GM21423 (cell line): ENCODE data around the gene GEN1.
A peak's percentile ranks its signal among the peaks of the same experiment; 100 is the strongest.

ENCODE experiments used
- ATAC-seq: cut with Tn5 transposase; IDR thresholded peaks from one replicate; pipeline ENCODE4 v1.9.1; 2021; ENCODE audit warnings: mild to moderate bottlenecking, moderate library complexity; ENCODE audit not compliant: unreplicated experiment

GEN1 gene

GRCh38 chr2:17793803-17794354 lies 39.9 kb downstream of the GEN1 start:
- no peak for ATAC-seq

- ATAC-seq: no peak
These were observed 41.4 kb downstream of the GEN1 start for GRCh38 chr2:17795309-17795708.

DNA sequence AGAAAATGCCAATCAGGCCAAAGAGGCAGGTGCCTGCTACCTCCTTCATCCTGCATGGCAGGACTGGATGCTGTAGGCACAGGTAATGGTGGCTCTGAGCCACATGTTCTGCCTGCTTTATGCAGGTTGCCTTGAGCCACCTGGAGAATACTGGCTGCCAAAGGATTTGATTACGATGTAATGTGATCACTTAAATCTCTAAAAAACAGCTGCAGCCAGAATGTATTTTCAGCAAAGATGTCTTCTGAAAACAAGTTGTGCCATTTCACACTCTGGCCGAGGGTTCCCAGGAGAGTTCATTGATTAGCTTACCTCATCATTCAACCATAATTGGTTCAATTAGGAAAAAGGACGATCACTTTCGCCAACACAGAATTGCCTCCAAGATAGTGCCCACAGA lies 44.4 kb downstream of the GEN1 start:
- ATAC-seq: no peak

DNA sequence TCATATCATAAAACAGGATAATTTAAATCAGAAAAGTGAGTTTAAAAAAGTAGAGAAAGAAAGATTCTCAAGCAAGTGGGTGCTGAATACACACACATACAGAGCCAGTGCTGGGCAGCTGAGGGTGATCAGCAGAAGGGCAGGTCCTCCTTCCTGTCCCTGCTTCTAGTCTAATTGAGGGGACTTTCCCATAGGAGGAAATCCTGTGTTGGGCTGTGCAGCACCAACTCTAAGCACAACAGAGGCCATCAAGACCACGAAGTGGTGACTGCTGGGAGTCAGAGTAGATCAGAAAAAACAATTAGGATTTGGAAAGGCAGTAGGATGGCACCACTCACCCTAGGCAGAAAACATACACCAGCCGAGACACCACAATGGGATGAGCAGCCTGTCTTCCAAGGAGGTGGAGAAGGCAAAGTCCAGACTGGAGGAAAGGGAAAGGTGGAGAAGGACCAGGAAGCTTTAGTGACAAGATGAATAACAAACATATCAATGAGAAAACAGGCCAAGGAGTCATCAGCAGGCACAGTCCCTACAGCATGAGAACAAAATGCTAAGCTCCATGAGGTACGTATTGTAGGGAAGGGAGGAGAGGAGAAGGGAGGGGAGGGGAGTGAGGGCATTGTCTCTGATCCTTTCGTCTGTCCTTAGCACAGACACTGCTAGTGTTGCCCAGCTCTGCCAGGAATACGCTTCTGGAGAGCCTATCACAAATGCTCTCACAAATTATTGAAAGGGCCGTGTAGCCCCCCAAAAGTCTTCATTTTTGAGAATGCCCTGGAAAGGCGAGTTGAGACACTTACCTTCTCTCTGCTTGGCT lies 45.6 kb downstream of the GEN1 start:
- ATAC-seq: no peak

DNA sequence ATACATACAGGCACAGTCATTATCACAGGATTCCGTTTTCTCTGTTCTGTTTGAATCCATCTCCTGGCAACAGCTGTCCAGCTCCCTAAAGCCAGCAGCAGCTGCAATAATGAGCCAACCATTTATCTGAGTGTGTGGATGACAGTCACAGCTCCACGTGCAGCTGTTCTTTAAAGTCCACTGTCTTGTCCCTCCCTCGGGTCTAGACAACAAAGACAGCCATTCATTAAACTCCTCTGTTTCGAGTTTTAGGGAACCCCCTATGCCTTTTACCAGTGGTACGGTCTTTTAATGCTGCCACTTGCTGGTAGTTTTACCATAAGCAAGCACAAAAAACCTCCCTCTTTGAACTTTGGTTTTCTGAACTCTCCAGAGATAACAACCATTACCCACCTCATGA lies 46.3 kb downstream of the GEN1 start:
- ATAC-seq: no peak

- ATAC-seq: no peak
These were observed 46.9 kb downstream of the GEN1 start for GRCh38 chr2:17800693-17801458.

- ATAC-seq: no peak
These were observed 49.6 kb downstream of the GEN1 start for GRCh38 chr2:17803497-17803896.

DNA sequence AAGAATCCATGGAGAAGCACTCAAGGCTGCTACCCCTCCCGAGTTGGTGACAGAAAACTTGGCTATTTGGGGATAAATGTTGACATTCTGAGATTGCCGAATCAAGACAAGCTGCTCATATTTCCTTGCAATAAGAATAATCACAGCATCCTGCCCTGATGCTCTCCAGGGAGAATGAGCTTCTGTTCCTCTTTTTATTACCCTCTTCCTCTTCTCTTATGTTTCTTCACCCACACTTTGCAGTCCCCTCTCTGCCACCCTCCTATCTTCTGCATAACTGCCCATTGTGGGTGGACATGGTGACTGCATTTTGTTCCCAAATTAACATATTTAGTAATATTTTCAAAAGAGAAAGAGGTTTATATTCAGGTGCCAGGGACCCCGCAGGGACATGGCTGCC lies 50.4 kb downstream of the GEN1 start:
- ATAC-seq: peak; percentile 50

- peak; percentile 39 for ATAC-seq
These were observed 51.2 kb downstream of the GEN1 start for GRCh38 chr2:17805166-17805565.

GRCh38 chr2:17805717-17806363 lies 51.9 kb downstream of the GEN1 start:
- ATAC-seq: no peak

DNA sequence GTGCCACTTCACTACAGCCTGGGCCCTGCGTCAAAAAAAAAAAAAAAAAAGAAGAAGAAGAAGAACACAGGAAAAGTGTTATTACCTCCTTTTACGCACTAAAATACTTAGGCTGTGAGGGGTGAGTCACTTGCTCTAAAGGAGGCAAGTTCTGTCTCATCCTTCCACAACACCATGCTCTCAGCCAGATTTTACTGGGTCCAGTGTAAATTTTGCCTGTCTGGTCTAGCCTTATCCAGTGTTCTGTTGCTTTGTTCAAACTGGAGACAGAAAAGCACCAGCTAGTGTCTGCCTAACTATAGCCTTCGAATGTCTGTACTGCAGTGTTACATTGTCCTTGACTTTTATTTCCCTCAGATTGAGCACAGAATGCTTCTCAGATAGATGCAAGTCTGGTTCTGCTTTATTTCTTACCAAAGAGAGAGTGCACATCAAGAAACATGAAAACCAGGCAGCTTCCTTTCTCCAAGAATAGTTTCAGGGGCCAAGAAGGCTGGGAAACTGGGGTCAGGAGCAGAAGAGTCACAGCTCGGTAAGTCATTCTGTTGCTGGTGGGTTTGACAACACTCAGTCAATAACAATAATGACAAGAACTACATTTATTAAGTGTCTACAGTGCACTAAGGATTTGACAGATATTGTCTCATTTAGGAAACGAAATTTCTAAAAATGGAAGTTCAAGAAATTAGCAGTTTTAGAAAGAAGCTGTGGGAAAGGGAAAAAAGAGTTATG lies 59.2 kb downstream of the GEN1 start:
- peak; percentile 39 for ATAC-seq

- peak; percentile 89 for ATAC-seq
These were observed 60.0 kb downstream of the GEN1 start for GRCh38 chr2:17813742-17814473.

DNA sequence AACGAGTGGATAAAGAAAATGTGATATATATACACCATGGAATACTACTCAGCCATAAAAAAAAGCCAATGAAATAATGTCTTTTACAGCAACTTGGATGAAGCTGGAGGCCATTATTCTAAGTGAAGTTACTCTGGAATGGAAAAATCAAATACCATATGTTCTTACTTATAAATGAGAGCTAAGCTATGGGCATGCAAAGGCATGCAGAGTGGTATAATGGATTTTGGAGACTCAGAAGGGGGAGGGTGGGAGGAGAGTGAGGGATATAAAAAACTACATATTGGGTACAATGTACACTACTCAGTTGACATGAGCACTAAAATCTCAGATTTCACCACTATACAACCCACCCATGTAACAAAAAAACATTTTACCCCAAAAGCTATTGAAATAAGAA lies 60.7 kb downstream of the GEN1 start:
- no peak for ATAC-seq

DNA sequence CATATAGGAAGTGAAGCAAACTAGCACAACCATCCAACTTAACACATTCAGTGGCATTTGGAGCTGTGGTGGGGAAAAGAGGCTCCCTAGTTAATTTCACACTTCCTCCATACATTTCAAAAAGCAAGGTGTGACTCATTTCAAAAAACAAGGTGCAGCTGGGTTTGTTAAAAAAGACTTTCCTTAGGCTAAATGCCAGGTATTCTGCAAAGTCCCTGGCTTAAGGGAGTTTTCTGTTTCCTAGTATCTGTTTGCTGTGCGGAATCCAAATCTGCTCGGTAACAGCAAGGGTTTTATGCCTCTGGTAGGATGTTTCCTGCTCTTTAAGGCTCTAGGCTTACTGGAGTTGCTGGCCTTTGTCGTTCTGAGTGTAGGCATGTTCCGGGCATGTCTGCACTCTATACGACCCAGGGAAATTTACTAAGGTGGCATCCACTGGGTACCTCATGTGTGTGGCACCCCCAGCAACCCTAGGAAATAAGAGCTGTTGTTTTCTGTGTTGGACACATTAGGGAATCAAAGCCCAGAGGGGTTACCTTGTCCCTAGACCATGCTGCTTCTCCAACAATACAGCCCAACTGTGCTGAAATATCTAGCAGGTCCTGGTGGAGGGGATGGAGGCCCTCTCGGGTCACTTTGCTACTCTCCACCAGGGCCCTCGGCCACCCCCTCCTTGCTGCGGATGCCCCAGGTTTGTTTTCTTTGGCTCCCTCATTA lies 61.7 kb downstream of the GEN1 start:
- ATAC-seq: peak; percentile 17

- no peak for ATAC-seq
These were observed 62.7 kb downstream of the GEN1 start, which contains the start of gene MSGN1 for GRCh38 chr2:17816396-17817245. Gene MSGN1 (plus strand): TSS chr2:17816460. CDS start chr2:17816519, 59 bp downstream.

DNA sequence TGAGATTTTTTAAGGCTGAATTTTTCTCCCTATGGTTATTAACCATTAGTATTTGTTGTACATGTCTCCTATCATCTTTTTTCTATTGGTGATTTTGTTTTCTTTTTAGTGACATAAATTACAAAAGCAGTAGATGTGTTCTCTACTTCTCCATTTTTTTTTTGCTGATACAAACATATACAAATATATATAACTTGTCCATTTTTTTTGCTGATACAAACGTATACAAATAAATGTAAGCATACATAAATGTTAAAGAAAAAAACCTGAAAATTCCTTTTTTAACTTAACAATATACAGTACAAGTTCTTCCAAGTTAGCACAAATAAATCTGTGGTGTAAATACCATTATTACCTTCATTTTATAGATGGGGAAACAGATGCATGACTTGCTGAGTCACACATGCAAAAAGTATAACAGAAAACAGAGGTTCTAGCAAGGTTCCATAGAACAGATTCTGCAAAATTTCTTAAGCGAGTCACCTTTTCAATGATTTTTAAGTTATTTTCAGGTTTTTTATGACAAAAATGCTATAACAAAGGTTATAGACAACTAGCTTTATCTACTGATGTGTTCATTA lies 64.4 kb downstream of the GEN1 start:
- no peak for ATAC-seq

- ATAC-seq: no peak
These were observed 67.1 kb downstream of the GEN1 start for GRCh38 chr2:17821080-17821479.
